ENCODE data around the gene UFD1.

UFD1 gene

DNA sequence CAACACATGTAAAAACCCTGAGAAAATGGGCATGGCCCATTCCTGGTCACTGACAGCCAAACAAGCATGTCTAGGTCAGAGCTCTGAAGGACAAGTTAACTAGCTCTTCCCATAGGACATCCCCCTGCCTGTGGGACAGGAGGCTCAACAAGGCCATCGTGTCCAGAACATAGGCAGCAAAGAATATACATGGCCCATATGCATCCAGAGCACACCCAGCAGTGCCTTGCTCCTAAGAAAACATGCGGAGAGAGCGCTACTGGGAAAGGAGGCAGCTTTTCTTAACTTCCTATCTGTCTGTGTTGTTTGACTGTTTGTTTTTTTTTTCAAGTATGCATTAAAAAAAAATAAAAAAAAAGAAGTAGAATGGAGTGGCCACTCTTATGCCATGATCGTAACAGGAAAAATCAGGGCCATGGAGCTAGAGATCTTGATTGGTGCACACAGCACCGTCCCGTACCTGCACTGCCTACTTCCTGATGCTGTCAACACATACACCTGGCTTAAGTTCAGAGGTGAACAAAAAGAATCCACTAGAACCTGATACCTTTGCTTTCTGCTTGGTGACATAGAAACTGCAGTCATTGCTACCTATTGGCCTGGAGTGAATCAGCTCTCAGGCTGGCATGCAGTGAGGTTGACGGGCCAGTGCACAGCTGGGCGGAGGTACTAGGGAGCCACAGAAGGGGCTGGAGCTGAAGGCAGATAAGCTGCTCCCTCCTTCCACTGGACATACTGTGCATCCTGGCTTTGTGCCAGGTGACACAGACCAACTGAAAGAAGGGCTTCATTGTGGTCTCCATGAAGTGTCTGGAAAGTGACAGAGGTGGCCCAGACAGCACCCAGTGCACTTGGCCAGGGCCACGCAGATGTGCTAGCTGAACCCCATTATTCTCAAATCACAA, 11.9 kb downstream of the UFD1 start:
- no peak for DNase-seq

DNA sequence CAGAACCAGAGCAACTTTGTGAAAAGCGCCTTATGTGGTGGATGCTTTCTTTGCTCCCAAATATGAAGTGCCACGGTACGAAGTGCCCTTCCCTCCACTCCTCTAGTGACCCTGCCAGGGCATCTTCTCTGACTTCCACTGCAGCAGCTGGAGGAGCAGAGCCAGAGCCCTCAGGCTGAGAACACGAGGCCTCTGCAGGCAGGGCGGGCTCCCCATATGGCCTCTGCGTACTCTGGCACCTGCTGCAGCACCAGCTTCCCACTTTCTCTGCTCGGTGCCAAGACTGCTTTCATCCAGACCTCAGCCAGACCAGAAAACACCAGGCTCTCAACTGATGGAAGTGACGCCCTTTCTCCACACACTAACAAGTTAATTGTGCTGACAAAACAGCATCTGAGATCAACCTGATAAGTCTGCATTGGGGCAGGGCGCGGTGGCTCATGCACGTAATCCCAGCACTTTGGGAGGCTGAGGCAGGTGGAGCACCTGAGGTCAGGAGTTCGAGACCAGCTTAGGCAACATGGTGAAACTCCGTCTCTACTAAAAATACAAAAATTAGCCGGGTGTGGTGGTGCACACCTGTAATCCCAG, 12.8 kb downstream of the UFD1 start:
- no peak for DNase-seq

DNA sequence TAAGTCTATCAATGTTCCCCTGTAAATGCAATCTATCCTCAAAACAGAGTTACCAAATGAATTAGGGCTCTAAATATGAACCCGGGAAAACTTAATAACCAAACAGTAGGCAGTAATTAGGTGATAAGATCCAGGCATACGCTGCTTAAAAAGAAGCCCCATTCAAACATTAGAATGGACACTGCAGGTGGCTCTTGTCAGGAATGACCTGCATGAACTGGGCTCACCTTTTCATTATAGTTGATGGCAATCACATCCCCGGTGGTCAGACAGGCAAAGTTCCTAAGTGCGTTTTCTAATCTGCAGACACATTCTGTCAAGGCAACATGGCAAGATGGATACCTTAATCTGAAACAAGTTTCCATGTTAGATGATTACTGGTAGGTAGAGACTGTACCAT, 14.0 kb downstream of the UFD1 start:
- DNase-seq, result no peak

DNA sequence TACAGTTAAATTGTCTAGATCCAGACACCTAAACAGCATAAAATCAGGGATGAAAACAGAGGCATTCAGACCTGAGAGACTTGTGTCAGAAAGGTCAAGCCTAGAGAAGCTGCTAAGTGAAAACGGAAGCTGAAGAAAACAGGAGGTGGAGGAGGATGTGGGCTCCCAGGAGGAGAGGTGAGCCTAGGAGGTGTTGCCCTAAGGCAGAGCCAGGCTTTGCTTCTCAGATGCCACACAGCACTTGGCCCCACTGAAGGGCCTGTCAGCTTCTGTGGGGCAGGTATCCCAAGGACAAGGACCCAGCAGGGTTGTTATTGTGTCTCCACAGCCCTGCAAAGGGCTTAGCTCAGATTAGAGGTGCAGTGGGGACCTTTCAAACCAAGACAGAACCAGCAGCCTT, 14.4 kb downstream of the UFD1 start:
- DNase-seq, result no peak

DNA sequence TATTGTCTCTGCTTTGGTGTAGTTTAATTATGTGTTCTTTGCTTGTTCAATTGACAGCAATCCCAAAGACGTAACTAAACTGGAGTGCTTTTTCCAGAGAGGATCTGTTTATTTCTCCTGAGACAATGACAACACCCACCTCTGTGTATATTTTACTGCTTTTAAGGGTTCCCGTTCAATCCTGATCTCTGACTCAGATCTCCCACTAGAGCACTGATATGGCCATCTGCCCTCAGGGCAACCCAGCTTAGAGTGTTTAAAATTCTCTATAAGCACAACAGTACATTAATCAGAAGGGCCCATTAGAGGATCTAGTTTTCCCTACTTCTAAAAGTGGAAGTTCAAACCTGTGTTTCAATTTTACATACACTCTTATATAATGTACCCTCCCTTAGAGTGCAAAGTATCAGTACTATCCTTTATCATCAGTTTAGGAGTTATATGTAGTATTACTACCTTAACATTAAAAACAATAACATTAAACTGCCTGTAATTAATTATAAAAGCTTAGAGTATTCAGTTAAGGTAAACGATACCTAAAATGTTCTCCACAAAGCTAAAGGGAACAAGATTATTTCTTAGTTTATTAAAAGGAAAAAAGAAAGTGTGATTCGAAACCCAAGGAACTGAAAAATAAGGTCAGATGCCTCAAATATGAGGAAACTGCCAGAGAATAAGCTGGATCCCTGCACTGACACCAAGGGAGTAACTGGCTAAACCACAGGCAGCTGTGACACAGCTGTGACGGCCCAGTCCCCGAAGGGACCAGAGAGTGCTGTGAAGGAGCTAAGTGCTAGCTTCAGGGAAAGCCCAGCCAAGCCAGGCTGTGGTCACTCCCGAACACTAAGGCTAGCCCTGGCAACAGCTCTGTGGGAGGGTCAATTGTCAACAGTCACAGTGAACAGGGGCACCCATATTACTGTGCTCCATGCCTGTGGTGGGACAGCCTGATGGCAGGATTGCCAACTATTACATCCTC, 15.2 kb downstream of the UFD1 start:
- no peak for DNase-seq

DNA sequence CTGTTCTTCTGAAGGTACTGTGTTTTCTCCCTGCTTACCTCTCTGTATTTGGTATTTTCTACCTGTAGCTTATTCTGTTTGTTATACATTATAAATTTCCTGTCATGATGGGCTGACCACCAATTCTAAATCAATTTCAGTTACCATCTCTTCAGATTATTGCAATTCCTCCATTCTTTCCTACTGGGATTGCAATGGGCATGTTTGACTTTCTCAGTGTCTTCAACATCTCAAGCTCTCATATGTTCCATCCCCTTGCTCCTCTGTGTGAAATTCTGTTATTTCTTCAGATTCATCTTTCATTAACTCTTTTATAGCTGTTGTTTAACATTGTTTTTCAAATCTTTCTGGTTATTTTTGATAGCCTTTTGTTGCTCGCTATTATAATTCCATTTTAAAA, 16.0 kb downstream of the UFD1 start:
- DNase-seq, result no peak

DNA sequence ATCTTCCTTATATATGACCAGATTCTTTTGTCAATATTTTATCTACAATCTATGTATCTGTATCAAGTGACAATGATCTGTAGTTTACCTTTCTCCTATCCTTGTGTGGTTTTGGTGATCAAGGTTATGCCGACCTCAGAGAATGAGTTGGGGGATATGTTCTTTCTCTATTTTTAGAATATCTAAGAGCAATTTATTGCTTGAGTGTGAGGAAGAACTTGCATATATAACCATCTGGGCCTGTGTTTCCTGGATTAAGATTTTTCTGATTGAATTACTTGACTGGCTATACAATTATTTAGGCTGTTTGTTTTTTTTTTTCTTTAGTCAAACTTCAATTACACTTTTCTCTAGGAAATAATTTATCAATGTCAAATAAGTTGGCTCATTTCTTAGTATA, 17.5 kb downstream of the UFD1 start:
- no peak for DNase-seq

DNA sequence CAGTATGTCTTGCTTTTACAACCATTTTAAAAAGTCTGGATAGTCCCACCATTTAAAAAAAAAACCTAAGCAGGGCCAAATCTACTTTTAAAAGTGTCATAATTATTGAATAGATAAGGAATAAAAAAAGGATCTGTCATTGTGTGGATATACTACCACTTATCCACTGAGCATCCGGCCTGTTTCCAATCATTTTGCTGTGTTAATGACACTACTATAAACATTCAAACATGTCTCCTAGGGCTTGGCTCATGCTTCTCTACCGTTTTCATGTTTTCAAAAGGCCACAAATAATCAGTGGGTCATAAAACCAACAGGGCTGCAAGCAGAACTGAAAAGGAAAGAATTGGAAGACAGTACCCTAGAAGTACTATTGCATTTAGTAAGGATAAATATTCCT, 19.0 kb downstream of the UFD1 start:
- no peak for DNase-seq

DNA sequence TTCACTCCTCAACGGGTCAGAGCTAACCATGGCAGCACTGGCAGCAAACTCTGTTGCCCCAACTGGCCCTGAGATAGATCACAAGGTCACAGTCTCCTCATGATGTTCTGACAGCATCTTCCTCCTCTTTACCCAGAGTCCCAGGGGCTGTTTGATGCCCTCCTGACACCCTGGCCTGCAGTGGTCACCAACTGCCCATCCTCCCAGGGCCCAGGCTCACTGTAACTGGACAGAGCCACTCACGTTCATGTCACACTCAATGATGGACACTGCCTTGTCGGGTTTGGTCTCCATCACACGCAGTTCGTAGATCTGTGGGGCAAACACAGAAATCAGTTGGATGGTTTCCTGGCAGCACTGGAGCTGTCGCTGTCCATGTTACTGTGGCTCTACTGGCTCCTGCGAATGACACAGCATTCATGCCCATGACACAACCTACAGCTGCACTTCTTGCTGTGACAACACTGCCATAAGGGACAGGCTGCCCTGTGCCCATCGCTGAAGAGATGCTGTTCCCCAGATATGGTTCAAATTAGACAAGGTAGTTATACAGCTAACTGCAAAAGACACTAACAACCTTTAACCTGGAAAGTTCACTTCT, 21.1 kb downstream of the UFD1 start:
- DNase-seq, result no peak

DNA sequence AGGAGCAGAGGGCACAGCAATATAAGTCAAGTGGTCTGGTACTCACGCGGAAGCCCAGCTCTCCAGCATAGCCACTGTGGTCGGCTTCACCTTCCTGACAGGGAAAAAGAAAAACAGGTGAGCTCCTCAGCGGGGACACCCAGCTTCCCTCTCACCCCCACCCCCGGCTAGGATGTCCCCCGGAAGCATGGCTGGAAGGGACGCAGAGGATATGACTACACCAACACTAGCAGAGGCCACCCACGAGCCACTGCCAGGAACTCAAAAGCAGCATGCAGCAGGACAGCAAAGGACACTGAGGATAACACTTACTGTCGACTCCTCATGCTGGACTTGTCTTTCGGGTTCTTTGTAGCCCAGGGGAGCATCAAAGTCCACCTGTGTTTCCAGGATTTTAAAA, 22.5 kb downstream of the UFD1 start:
- DNase-seq, result no peak

DNA sequence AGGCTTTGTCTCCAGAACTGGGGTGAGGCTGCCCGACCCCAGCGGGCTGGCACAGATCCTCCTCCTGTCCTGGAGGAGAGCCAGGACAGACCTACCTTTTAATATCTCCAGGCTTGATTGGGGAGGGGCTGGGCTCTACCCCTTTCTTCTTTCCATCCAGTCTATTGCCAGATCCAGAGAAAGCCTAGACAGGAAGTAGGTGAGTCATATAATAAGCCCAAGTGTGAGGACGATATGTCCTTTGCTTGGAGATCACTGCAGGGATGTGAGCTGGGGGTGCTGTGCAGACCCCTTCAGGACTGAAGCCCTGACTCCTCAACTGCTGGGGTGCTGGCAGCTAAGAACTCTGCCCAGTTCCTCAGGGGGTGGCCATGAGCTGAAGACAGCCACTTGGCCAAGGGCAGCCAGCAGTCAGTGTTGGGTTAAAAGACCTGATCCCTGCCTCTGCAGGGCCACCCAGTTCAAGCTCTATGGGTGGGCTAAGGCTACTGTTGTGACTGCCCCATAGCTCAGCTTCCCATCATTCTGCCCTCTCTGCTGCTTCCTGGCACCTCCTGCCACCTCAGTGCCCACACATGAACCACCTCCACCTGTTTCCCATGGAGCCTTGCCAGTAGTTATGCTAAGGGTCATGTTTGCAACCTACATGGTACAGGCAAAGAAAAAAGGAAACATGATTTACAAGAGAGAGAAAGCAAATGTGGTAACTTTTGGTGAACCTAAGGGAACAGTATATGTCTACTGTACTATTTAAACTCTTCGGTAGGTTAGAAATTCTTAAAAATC, 23.2 kb downstream of the UFD1 start:
- DNase-seq, result no peak

DNA sequence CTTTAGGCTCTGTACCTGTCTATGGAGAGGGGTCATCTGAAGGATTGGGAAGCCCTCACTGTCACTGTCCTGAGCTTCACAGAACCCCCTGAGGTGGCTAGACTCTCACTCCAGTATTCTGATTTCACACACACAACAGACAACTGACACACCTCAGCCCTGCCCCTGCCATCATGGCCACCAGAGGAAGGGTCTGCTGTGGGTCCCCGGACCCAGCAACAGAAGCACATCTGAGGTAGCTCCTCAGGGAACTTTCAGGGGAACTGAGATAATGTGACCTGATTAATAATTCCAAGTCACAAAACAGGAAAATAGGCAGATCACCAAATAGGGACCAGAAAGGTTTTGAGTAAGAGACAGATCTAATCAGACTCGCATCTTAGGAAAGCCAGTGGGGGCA, 24.0 kb downstream of the UFD1 start:
- DNase-seq, result no peak

DNA sequence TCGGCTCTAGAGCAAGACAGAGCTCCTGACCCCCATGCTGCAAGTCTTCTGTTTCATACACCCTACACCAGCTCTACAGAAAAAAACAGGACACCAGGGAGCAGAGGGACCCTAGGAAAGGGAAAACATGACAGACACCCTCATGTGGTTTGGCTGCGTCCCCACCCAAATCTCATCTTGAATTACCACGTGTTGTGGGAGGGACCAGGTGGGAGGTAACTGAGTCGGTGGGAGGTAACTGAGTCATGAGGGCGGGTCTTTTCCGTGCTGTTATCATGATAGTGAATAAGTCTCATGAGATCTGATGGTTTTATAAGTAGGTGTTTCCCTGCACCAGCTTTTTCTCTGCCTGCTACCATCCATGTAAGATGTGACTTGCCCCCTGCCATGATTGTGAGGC, 24.8 kb downstream of the UFD1 start:
- no peak for DNase-seq

DNA sequence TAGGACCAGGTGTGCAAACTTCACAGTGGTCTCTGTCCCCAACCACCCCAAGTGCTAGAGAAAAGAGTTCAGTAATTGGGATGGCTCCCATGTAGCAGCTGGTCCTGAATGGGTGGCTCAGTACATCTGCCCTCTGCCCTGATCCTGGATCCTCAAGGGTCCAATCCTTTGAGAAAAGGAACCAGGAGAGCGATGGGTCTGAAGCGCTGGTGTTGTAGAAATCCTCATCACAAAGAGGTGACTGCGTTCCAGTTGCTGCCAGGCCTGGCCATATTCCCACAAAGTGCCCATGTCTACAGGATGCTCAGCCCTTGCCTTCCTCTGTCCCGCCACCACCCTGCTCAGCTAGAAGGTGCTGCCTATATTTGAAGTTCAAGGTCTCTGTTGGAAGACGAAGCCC, 25.3 kb downstream of the UFD1 start:
- DNase-seq, result no peak

DNA sequence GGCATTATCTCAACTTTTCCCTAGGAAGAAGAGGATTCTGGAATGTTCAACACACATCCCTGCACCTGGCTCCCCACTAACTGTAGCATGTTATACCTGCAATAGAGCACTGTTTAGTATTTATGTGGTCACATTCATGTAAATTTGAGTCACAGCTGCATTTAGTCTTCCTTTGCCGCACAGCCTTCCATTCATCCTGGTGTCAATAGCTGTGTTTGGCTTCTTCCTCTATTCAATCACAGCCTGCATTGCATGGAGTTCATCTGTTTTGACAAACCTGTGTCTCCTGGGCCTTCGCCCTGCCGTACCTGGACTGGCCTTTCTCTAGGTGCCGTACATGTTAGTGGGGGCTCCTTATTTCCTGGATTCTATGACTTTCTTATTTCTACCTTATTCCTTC, 27.4 kb downstream of the UFD1 start:
- DNase-seq, result no peak

DNA sequence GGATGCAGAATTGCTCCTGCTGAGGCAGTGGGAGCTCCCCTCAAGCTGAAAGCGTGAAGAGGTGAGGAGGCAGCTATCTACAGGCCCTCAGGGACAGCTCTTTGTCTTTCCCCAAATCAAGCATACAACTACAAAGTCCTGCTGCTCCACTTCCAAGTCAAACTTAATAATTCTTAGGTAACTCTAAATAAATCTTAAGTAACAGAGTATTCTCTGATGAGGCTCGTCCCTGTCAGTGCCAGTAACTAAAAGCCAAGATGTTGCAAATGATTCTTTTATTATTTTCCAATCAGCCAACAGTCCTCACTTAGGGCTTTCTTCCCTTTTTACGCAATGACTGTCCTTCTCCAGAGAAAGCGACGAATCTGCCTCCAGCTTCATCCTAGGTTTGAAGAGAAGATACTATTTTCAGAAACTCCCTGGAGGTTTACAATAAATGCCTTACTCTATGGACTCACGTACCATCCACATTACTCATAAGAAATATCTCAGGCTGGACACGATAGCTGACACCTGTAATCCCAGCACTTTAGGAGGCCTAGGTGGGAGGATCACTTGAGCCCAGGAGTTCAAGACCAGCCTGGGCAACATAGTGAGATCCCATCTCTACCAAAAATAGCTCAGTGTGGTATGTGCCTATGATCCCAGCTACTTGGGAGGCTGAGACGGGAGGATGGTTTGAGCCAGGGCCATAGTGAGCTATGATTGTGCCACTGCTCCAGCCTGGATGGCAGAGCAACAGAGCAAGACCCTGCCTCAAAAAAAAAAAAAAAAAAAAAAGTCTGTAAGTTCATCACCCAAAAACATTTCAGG, 28.4 kb downstream of the UFD1 start:
- no peak for DNase-seq

DNA sequence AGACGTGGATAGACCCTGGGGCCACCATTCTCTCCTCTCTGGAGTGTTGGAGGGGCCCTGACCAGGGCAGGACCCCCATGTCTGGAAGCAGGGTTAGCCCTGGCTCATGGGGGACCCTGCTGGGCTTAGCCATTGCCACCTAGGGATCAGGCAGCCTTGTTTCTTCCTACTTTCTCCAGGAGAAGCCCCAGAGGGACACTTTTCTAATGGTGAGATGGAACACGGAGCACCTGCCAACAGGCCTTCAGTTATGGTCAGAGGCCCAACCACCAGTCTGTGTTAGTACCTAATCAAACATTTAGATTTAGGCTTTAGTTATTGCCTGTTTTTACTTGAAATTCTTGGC, 29.6 kb downstream of the UFD1 start:
- no peak for DNase-seq

DNA sequence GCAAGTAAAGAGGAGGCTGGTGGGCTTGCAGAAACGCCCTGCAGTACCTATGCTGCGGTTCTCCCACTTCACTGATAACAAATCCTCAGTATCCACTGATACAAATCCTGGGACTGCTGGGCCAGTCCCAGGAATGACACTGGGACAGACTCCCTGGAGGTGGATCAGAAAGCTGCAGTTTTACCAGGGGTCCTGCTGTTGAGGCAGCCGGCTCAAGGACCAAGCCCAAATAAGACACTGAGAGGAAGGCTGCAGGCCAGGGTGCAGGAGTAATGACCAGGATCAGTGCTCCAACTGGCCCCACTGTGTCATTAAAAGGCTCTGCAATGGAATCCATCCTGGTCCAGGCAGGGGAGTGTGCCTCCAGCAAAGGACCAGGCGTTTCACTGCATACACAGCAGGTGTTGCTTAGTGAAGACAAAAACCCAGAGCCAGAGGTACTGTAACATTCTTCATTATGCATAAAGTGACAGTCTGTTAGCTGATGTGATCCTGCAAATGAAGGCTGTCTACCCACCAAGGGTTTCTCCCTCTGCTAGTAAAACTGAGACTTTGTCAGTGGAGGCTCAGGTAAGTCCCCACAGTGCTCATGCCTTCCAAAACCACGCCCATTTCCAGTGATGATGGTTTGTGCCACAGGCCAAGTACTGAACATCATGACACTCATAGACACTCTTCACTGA, 30.1 kb downstream of the UFD1 start:
- DNase-seq, result no peak

DNA sequence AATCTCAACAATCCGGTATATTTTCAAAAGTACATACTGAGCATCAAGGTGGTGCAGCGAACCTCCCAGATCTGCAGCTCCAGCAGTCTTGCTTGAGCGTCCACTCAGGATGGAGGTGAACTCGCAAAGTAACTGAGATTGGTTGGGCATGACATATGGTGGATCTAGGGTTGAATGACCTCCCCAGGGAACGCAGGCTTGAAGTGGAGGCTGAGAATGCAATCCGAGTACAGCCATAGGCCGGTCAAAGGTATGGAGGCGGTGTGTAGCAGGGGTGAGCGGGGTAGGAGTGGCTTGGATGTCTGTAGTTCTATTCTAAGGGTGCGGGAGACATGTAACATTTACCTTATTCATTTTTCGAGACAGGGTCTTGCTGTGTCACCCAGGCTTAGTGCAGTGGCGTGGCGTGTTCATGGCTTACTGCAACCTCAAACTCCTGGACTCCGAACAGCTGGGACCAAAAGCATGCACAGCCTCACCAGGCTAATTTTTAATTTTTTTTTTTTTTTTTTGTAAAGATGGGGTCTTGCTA, 30.9 kb downstream of the UFD1 start:
- no peak for DNase-seq

DNA sequence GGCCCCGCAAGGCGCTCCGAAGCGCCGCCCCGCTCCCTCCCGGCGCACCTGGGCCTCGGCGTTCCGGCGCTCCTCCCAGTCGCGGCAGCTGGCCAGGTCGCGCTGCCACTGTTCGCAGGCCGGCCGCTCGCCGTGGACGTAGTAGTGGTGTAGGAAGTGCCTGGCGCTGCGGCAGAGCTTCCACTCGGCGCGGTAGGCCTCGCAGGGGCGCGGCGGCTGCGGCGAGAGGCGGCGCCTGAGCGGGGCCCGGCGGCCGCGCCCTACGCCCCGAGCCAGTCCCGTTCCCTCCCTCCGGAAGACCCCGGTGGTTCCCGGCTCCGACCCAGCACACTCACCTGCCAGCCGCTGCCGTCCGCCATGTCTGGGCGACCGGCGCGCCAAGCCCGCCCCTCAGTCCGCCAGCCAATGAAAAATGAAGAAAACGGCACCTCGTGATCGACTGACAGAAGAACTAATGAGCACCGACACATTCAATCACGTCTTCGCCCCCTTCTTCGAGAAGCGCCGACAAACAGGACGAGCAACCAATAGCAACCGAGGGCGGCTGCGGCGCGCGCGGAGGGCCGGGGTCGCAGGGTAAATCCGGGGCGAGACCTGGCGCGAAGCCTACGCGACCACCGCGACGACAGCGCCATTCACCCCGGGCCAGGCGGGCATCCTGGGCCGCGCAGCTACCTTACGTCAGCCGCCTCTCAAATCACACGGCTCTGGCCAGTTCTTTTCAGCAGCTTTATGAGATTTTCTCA, 31.5 kb downstream of the UFD1 start, which contains the start of gene C22orf39:
C22orf39 (minus strand) TSS at position 382 of the 746 bp plus-strand sequence; CDS start at position 359, 23 bp downstream.
- peak; percentile 87 for DNase-seq

Data from CD4-positive, alpha-beta T cell treated with Interleukin-17A for 4 hours (primary cell).